Thyroid gland (tissue), 4 donors: ENCODE data around the gene RPTOR.

Source experiments
- CTCF ChIP-seq, 6 experiments: fragments of 200-600 bp in 3 of 6; fragments of 450-650 bp in 3 of 6; sonication (generic) in 3 of 6; IDR thresholded peaks; one replicate each; pipeline ENCODE4 v1.5.1; 2016 to 2019; ENCODE audit warnings: antibody characterized with exemption in 6 of 6, mild to moderate bottlenecking in 2 of 6, inconsistent platforms in 1 of 6, moderate library complexity in 1 of 6
- POLR2A ChIP-seq, 2 donors: fragments of 450-650 bp; IDR thresholded peaks; one replicate each; pipeline ENCODE4 v1.6.1; 2017; ENCODE audit warnings: antibody characterized with exemption in 2 of 2, mild to moderate bottlenecking in 2 of 2, moderate library complexity in 1 of 2

GRCh38 chr17:80664217-80664790 lies 119.7 kb downstream of the RPTOR start:
- TF ChIP-seq CTCF (IDR thresholded peaks at IDR 0.05) (no peak), POLR2A (IDR thresholded peaks at IDR 0.05) (no peak)
